A549 (cell line): ENCODE measurements around the gene SF3B3.

Source experiments
- CHD2 ChIP-seq: fragments of 150-350 bp; IDR thresholded peaks from 2 replicates; pipeline ENCODE4 v1.6.1; 2014; ENCODE audit warnings: low read length; ENCODE audit not compliant: partially characterized antibody
- PBX3 ChIP-seq: IDR thresholded peaks from 2 replicates; pipeline ENCODE4 v1.6.1; 2012
- POLR2A ChIP-seq: IDR thresholded peaks from 2 replicates; pipeline ENCODE4 v1.6.1; 2012; ENCODE audit warnings: mild to moderate bottlenecking, low read length
- TF ChIP-seq, protein P1 (sequence below): fragments of >200 bp; sonication (Bioruptor Twin); formaldehyde crosslinking; IDR thresholded peaks from 3 replicates; pipeline ENCODE4 v1.5.1; 2016

DNA sequence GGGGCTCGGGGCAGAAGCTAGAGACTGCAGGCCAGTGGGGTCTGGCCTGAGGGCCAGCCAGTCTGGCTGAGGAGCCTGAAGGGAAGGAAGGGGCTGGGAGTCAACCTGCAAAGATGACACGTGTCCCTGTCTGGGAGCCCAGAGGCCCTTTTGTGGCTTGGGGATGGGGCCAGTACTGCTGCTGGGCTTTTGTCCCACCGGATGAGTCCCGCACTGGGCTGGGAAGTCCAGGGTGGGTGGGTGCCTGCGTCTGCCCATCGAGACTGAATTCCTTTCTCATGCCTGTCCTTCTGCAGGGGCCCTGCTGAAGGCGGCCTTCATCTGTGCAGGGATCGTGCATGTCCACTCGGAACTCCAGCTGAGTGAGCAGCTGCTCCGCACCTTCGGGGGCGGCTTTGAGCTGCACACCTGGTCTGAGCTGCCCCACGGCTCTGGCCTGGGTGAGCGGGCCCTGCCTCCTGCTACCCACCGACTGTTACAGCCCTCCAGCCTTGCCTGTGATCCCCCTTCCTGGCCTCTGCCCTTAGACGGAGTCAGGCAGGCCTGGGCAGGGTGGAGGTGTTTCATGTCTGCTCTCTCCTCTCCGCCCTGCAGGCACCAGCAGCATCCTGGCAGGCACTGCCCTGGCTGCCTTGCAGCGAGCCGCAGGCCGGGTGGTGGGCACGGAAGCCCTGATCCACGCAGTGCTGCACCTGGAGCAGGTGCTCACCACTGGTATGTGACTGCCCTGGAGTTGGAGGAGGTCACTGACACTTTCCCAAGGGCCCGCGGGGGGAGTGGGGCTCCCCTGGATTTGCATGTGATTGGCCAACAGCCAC, 48.4 kb upstream of the SF3B3 start:
- TF ChIP-seq, protein P1, sequence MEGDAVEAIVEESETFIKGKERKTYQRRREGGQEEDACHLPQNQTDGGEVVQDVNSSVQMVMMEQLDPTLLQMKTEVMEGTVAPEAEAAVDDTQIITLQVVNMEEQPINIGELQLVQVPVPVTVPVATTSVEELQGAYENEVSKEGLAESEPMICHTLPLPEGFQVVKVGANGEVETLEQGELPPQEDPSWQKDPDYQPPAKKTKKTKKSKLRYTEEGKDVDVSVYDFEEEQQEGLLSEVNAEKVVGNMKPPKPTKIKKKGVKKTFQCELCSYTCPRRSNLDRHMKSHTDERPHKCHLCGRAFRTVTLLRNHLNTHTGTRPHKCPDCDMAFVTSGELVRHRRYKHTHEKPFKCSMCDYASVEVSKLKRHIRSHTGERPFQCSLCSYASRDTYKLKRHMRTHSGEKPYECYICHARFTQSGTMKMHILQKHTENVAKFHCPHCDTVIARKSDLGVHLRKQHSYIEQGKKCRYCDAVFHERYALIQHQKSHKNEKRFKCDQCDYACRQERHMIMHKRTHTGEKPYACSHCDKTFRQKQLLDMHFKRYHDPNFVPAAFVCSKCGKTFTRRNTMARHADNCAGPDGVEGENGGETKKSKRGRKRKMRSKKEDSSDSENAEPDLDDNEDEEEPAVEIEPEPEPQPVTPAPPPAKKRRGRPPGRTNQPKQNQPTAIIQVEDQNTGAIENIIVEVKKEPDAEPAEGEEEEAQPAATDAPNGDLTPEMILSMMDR, result no peak
- TF ChIP-seq CHD2 (no peak), POLR2A (no peak), PBX3 (no peak)
